ENCODE measurements around the gene C14orf39. TPM values are rescaled to one million over a fixed set of nuclear protein-coding genes. Genes with fewer than 3 reads are reported as not detected.

C14orf39 gene
- total and polyA plus RNA-seq, 4 donors = not detected

DNA sequence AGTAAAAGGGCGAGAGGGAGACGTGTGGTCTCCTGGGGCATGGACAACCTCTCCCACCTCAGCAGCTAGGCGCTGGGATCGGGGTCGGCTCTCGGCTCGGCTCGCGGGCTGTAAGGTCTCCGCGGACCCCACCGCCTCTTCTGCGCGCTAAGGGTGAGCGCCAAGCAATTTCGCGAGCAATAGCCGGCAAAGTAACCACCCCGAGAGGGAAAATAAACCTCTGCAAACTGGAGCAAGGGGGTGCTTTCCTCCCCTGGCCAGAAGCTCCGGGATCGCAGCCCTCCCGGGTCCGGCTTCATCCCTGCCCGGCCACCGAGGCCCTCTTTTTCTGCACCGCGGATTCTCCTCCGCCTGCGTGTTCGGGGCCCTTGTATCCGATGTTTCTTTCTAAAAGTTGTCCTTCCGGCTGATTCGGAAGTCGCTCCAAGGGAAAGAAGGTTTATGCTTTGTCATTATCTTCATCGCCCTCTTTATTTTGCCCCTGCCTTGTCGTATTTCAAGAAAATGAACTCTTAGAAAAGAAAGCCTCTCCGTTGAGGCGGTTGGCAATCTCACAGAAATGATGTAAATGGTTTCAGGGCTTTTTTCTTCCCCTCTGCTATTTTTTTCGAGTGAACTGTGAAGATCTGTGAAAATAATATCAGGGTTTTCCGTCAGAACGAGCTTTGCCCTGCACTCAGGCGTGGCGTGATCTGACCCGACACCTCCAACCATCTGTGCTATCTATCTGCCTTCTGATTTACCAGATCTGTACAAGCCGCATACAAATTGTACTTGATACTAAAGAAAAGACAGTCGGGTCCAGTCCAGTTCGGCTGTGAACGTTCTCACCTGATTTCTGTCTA, 21.3 kb upstream of the C14orf39 start:
- H3K9ac ChIP-seq (ENCODE audit: low read depth in 1 of 2, low read length in 2 of 2) = no peak overlapping the region
- H3K27me3 ChIP-seq (ENCODE audit: control insufficient read depth in 4 of 4, insufficient read depth in 4 of 4, low read length in 3 of 4) = peaks cover 14 to 40% (median 28%) of the 10 kb centered on the region in 4 donors
- H3K9me3 ChIP-seq (ENCODE audit: control insufficient read depth in 4 of 4, low read length in 3 of 4) = peaks cover 0 to 3% (median 0%) of the 10 kb centered on the region in 4 donors
- peaks cover 10 to 31% (median 16%) of the 10 kb centered on the region in 4 donors for H3K4me1 ChIP-seq (ENCODE audit: control insufficient read depth in 4 of 4, insufficient read depth in 4 of 4, low read length in 3 of 4)
- H3K36me3 ChIP-seq (ENCODE audit: control insufficient read depth in 4 of 4, insufficient read depth in 3 of 4, low read depth in 1 of 4, low read length in 3 of 4) = no peaks in the 10 kb centered on the region
- no peak overlapping the region for H3K27ac ChIP-seq (ENCODE audit: low read depth in 1 of 2, low read length in 2 of 2)
- no peak for TF ChIP-seq EGR1 (IDR thresholded peaks at IDR 0.05; ENCODE audit: low read depth in 2 of 2)
- no peak for TF ChIP-seq JUND (IDR thresholded peaks at IDR 0.05)
- DNase-seq (ENCODE audit: low spot score) = no peak
- 7% methylated on average over 48 of the region's 48 CpGs for WGBS
- H3K4me3 ChIP-seq (ENCODE audit: low read depth in 1 of 3, low read length in 3 of 3) = no peak overlapping the region

DNA sequence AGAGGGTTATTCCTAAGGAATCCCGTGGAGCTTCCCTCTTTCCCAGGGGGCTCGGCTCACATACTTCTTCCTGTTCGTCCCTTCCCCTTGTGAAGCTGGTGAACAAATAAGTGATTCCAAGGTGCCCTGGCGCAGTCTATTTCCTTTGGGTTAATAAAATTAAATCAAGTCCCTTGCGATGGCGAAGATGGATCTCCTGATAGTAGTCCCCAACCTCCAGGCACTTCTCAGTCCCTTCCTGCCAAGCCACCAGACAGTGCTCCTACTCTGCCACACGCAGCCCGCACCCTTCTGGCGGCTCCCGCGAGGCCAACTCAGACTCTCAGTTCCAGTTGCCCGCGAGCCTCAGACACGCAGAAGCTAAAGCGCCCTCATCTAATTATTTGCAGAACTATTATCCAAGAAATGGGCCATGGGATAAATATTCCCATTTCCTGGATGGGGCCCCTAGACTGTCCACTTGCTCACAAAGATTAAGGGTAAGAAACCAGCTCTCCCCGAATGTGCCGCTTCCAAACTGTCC, 20.7 kb upstream of the C14orf39 start:
- Histone ChIP-seq H3K9ac (ENCODE audit: low read depth in 1 of 2, low read length in 2 of 2) (no peak overlapping the region), H3K27me3 (ENCODE audit: control insufficient read depth in 4 of 4, insufficient read depth in 4 of 4, low read length in 3 of 4) (peaks cover 14 to 35% (median 25%) of the 10 kb centered on the region in 4 donors), H3K9me3 (ENCODE audit: control insufficient read depth in 4 of 4, low read length in 3 of 4) (peaks cover 0 to 3% (median 0%) of the 10 kb centered on the region in 4 donors), H3K27ac (ENCODE audit: low read depth in 1 of 2, low read length in 2 of 2) (no peak overlapping the region), H3K4me1 (ENCODE audit: control insufficient read depth in 4 of 4, insufficient read depth in 4 of 4, low read length in 3 of 4) (peaks cover 10 to 31% (median 16%) of the 10 kb centered on the region in 4 donors), H3K36me3 (ENCODE audit: control insufficient read depth in 4 of 4, insufficient read depth in 3 of 4, low read depth in 1 of 4, low read length in 3 of 4) (no peaks in the 10 kb centered on the region), H3K4me3 (ENCODE audit: low read depth in 1 of 3, low read length in 3 of 3) (no peak overlapping the region)
- no peak for TF ChIP-seq RAD21 (IDR thresholded peaks at IDR 0.05)
- TF ChIP-seq, protein P1, sequence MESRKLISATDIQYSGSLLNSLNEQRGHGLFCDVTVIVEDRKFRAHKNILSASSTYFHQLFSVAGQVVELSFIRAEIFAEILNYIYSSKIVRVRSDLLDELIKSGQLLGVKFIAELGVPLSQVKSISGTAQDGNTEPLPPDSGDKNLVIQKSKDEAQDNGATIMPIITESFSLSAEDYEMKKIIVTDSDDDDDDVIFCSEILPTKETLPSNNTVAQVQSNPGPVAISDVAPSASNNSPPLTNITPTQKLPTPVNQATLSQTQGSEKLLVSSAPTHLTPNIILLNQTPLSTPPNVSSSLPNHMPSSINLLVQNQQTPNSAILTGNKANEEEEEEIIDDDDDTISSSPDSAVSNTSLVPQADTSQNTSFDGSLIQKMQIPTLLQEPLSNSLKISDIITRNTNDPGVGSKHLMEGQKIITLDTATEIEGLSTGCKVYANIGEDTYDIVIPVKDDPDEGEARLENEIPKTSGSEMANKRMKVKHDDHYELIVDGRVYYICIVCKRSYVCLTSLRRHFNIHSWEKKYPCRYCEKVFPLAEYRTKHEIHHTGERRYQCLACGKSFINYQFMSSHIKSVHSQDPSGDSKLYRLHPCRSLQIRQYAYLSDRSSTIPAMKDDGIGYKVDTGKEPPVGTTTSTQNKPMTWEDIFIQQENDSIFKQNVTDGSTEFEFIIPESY (IDR thresholded peaks at IDR 0.05) = no peak
- TF ChIP-seq JUND (IDR thresholded peaks at IDR 0.05) = no peak
- TF ChIP-seq, protein P2, sequence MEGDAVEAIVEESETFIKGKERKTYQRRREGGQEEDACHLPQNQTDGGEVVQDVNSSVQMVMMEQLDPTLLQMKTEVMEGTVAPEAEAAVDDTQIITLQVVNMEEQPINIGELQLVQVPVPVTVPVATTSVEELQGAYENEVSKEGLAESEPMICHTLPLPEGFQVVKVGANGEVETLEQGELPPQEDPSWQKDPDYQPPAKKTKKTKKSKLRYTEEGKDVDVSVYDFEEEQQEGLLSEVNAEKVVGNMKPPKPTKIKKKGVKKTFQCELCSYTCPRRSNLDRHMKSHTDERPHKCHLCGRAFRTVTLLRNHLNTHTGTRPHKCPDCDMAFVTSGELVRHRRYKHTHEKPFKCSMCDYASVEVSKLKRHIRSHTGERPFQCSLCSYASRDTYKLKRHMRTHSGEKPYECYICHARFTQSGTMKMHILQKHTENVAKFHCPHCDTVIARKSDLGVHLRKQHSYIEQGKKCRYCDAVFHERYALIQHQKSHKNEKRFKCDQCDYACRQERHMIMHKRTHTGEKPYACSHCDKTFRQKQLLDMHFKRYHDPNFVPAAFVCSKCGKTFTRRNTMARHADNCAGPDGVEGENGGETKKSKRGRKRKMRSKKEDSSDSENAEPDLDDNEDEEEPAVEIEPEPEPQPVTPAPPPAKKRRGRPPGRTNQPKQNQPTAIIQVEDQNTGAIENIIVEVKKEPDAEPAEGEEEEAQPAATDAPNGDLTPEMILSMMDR (IDR thresholded peaks at IDR 0.05; ENCODE audit: low read depth, low read length, missing input control) = no peak
- TF ChIP-seq, protein P3, sequence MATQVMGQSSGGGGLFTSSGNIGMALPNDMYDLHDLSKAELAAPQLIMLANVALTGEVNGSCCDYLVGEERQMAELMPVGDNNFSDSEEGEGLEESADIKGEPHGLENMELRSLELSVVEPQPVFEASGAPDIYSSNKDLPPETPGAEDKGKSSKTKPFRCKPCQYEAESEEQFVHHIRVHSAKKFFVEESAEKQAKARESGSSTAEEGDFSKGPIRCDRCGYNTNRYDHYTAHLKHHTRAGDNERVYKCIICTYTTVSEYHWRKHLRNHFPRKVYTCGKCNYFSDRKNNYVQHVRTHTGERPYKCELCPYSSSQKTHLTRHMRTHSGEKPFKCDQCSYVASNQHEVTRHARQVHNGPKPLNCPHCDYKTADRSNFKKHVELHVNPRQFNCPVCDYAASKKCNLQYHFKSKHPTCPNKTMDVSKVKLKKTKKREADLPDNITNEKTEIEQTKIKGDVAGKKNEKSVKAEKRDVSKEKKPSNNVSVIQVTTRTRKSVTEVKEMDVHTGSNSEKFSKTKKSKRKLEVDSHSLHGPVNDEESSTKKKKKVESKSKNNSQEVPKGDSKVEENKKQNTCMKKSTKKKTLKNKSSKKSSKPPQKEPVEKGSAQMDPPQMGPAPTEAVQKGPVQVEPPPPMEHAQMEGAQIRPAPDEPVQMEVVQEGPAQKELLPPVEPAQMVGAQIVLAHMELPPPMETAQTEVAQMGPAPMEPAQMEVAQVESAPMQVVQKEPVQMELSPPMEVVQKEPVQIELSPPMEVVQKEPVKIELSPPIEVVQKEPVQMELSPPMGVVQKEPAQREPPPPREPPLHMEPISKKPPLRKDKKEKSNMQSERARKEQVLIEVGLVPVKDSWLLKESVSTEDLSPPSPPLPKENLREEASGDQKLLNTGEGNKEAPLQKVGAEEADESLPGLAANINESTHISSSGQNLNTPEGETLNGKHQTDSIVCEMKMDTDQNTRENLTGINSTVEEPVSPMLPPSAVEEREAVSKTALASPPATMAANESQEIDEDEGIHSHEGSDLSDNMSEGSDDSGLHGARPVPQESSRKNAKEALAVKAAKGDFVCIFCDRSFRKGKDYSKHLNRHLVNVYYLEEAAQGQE (IDR thresholded peaks at IDR 0.05) = no peak
- no peak for TF ChIP-seq HNF4A (conservative IDR thresholded peaks at IDR 0.05)
- no peak for TF ChIP-seq GABPA (IDR thresholded peaks at IDR 0.05 in 1 of 2, conservative IDR thresholded peaks at IDR 0.05 in 1 of 2)
- TF ChIP-seq FOXA2 (IDR thresholded peaks at IDR 0.05) = no peak
- no peak for TF ChIP-seq FOXA1 (IDR thresholded peaks at IDR 0.05)
- TF ChIP-seq SP1 (IDR thresholded peaks at IDR 0.05) = no peak
- no peak for TF ChIP-seq EGR1 (IDR thresholded peaks at IDR 0.05; ENCODE audit: low read depth in 2 of 2)
- TF ChIP-seq, protein P4, sequence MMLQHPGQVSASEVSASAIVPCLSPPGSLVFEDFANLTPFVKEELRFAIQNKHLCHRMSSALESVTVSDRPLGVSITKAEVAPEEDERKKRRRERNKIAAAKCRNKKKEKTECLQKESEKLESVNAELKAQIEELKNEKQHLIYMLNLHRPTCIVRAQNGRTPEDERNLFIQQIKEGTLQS (IDR thresholded peaks at IDR 0.05) = no peak
- TF ChIP-seq HNF4G (IDR thresholded peaks at IDR 0.05) = no peak
- TF ChIP-seq NR2F2 (IDR thresholded peaks at IDR 0.05) = no peak
- TF ChIP-seq YY1 (IDR thresholded peaks at IDR 0.05) = no peak
- DNase-seq (ENCODE audit: low spot score) = no peak
- WGBS = 6% methylated on average over 17 of the region's 17 CpGs

Data from liver (tissue), 9 donors.